ENCODE data around the gene SH3TC1.

GRCh38 chr4:8250637-8251036, 51.5 kb downstream of the SH3TC1 start:
- TF ChIP-seq REST (IDR thresholded peaks at IDR 0.05; ENCODE audit: insufficient replicate concordance, low read depth) (no peak), CTCF (IDR thresholded peaks at IDR 0.05; ENCODE audit: insufficient read depth, low read length) (no peak), POLR2AphosphoS5 (IDR thresholded peaks at IDR 0.05; ENCODE audit: low read depth) (no peak), GABPA (IDR thresholded peaks at IDR 0.05; ENCODE audit: low read depth) (no peak), SPI1 (IDR thresholded peaks at IDR 0.05; ENCODE audit: borderline replicate concordance, low read depth) (no peak)
